Lower leg skin (tissue), 4 donors: ENCODE measurements around the gene HAND1. TPM values are rescaled to one million over a fixed set of nuclear protein-coding genes. Genes with fewer than 3 reads are reported as not detected.

ENCODE experiments used
- DNase-seq, 2 donors: peaks; one replicate each; pipeline ENCODE4 v3.0.0-alpha.2; 2019; ENCODE audit warnings: low spot score in 2 of 2
- H3K4me3 ChIP-seq: fragments of 200-600 bp; sonication (generic); 2 replicates; pipeline ENCODE4 v1.5.1; 2017; ENCODE audit warnings: mild to moderate bottlenecking, low read depth; ENCODE audit not compliant: poor library complexity, severe bottlenecking
- POLR2A ChIP-seq, 2 donors: fragments of 450-650 bp; IDR thresholded peaks; one replicate each; pipeline ENCODE4 v1.6.1; 2016 to 2017; ENCODE audit warnings: antibody characterized with exemption in 2 of 2, mild to moderate bottlenecking in 1 of 2, moderate library complexity in 1 of 2
- WGBS, 2 donors: methylation state at CpG; one replicate each; pipeline ENCODE4 v1.1.5; 2018; 5-methylcytosine and 5-hydroxymethylcytosine counted together
- intact Hi-C: fragments of 100-400 bp; cut with DNase I; formaldehyde crosslinking; loops from one replicate; pipeline ENCODE4 v1.15.0; 2023; ENCODE audit warnings: low total_unique reads
- total RNA-seq, 4 donors: library from RNA; depleted of rRNA; stranded (reverse); fragments of >200 nt; gene quantifications; one replicate each; pipeline ENCODE4 v1.1.0, GENCODE V29; 2016
- TF ChIP-seq, protein P1 (sequence below), 3 donors: fragments of 450-650 bp; IDR thresholded peaks; one replicate each; pipeline ENCODE4 v1.5.1; 2016; ENCODE audit warnings: antibody characterized with exemption in 3 of 3, mild to moderate bottlenecking in 3 of 3, moderate library complexity in 2 of 3

HAND1 gene
- total RNA-seq, 4 donors from 2014 or later = not detected

DNA sequence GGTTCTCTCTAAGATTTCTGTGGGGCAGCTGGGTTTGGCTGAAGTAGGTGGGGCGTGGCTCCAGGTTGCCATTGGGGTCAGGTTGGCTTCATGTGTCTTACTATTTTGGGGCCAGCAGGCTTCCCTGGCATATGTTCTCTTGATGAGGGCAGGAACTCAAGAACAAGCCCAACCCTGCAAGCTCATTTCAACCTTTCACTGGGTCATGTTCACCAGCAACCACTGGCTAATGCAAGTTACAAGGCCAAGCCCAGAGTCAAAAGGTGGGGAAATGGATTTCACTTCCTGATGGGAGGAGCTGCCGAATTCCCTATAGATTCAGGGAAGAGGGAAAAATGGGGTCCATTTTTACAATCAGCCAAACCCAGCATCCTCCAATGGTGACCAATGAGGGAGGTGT is 34.0 kb upstream of the HAND1 start:
- no peak overlapping the region for H3K4me3 ChIP-seq
- intact Hi-C loops = no loop called here
- 72 to 82% methylated on average over 2 of the region's 2 CpGs for WGBS, 2 donors
- no peak for DNase-seq
- TF ChIP-seq, protein P1, sequence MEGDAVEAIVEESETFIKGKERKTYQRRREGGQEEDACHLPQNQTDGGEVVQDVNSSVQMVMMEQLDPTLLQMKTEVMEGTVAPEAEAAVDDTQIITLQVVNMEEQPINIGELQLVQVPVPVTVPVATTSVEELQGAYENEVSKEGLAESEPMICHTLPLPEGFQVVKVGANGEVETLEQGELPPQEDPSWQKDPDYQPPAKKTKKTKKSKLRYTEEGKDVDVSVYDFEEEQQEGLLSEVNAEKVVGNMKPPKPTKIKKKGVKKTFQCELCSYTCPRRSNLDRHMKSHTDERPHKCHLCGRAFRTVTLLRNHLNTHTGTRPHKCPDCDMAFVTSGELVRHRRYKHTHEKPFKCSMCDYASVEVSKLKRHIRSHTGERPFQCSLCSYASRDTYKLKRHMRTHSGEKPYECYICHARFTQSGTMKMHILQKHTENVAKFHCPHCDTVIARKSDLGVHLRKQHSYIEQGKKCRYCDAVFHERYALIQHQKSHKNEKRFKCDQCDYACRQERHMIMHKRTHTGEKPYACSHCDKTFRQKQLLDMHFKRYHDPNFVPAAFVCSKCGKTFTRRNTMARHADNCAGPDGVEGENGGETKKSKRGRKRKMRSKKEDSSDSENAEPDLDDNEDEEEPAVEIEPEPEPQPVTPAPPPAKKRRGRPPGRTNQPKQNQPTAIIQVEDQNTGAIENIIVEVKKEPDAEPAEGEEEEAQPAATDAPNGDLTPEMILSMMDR (IDR thresholded peaks at IDR 0.05) = no peak
- no peak for TF ChIP-seq POLR2A (IDR thresholded peaks at IDR 0.05)

GRCh38 chr5:154509784-154510555 is 31.9 kb upstream of the HAND1 start:
- no peak overlapping the region for H3K4me3 ChIP-seq
- no peak for TF ChIP-seq POLR2A (IDR thresholded peaks at IDR 0.05)
- TF ChIP-seq, protein P1 (IDR thresholded peaks at IDR 0.05) = no peak
- WGBS, 2 donors = 67 to 73% methylated on average over 5 of the region's 5 CpGs
- no peak for DNase-seq
- intact Hi-C loops = no loop called here

GRCh38 chr5:154508114-154508513 is 30.1 kb upstream of the HAND1 start:
- WGBS, 2 donors = 90 to 93% methylated on average over 2 of the region's 2 CpGs
- TF ChIP-seq, protein P1 (IDR thresholded peaks at IDR 0.05) = no peak
- TF ChIP-seq POLR2A (IDR thresholded peaks at IDR 0.05) = no peak
- no peak for DNase-seq
- H3K4me3 ChIP-seq = no peak overlapping the region
- intact Hi-C loops = no loop called here

DNA sequence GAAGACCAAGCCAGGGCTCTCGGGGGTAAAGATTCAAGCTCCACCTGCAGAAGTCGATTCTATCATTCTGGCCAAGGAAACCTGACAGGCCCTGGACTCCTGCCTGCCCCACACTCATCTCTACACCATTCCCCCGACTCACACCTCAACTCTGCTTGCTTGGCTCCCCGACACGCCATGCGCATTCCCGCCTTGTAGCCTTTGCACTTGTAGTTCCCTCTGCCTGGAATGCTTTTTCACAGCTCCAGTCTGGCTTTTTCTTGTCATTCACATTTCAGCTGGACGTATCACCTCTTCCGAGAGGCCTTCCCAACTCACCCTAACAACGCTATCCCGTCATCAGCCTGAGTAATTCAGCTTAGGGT is 28.7 kb upstream of the HAND1 start:
- H3K4me3 ChIP-seq = no peak overlapping the region
- TF ChIP-seq, protein P1 (IDR thresholded peaks at IDR 0.05) = no peak
- TF ChIP-seq POLR2A (IDR thresholded peaks at IDR 0.05) = no peak
- DNase-seq = no peak
- intact Hi-C loops = no loop called here
- WGBS, 2 donors = 89 to 95% methylated on average over 11 of the region's 11 CpGs

DNA sequence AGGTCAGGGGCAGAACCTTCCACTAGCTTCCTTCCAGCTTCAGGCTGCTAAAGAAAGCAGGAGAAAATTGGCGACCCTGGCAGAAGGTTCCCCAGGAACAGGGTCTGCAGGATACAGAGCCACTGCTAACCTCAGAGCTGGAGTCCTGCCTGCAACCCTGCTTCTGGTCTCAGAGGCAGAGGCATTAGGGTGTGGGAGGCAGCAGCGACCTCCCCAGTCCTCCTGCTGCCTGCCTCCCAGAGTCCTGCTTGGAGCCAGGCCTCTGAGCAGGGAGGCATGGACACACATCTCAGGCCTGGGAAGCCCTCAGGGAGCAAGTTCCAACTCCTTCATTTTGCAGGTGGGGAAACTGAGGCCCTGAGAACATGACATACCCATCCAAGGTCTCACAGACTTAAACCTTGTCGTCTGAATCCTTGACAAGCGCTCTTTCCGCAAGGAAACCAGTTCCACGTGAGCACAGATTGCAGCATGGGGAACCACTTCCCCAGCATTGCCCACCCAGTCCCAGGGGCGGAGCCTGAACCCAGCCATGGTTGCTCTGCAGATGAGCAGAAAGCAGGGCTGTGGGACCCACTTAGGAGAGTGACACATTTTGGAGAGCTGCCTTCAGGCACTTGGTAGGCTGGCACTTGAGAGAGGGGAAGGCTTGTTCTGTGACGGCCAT is 28.2 kb upstream of the HAND1 start:
- 85 to 88% methylated on average over 8 of the region's 8 CpGs for WGBS, 2 donors
- intact Hi-C loops = no loop called here
- TF ChIP-seq POLR2A (IDR thresholded peaks at IDR 0.05) = no peak
- TF ChIP-seq, protein P1 (IDR thresholded peaks at IDR 0.05) = no peak
- H3K4me3 ChIP-seq = no peak overlapping the region
- no peak for DNase-seq
